UCSD-AML1 (cell line): ENCODE data around the gene EDIL3.
"Not testable (repeated sequence)": the region's sequence is repeated elsewhere in the genome, so short reads cannot be mapped to it uniquely, and the experiment has no call there.

Source experiments
- DNase-seq: peaks from one replicate; lab custom pipeline; 2025; ENCODE audit not compliant: unreplicated experiment; lab: John Stamatoyannopoulos, UW

EDIL3 gene

GRCh38 chr5:84080908-84081307 is 303.8 kb downstream of the EDIL3 start:
- DNase-seq: no peak

GRCh38 chr5:84072339-84072738 is 312.3 kb downstream of the EDIL3 start:
- no peak for DNase-seq

- no peak for DNase-seq
Observed at GRCh38 chr5:84069608-84070179, 315.0 kb downstream of the EDIL3 start.

DNA sequence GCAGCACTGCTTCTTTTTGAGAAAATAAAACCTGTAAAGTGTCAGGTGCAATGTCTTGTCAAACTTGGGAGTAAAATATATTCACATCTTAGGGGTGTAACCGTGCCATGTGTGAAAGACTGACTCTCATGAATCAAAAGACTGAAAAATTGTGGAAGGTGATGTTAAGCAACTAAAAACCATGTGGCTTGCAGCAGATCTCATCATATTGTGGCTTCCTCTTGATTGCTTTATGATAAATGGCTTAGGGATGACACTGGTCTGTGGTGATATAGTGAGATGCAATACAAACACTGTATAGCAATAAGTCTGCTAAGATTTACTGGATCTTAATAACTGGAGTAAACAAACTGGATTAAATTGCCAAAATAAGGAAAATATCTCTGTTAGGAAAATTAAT is 321.6 kb downstream of the EDIL3 start:
- DNase-seq: no peak

- no peak for DNase-seq
Observed at GRCh38 chr5:84059672-84060071, 325.0 kb downstream of the EDIL3 start.

- no peak for DNase-seq
Observed at GRCh38 chr5:84058561-84058960, 326.1 kb downstream of the EDIL3 start.

DNA sequence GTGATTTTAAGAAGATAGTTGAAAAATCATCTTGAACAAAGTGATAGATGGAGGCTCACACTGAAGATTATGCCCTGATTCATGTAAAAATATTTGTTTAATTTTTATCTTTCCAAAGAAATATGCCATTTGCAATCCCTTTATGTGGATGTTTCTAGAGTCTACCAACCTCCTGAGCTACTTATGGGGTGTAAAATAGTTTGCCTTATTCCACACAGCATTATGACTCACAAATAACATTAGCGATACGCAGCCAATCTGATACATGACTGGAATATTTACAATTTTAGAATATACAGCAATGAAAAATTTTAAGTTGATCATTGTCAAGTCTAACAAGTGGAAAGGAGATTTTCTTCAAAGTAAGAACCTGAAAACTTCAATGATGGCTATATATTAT is 327.5 kb downstream of the EDIL3 start:
- DNase-seq: no peak

DNA sequence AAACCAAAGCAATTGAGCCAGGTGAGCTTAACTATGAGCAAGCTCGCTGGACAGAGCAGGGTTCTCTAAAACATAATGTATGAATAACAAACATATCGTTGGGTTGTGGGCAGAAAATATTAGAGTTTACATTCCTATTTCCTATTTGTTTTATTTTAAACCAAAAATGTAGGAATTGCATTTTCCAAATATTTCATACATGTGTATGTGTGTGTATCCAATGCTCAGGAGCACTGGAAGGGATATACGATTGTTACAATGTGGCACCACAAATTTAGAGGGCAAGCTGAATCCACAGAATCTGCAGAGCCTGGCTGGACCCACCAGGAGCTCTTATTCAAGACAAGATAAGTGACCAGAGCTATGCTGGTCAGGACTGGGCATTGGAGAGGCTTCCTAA is 338.7 kb downstream of the EDIL3 start:
- DNase-seq: no peak

DNA sequence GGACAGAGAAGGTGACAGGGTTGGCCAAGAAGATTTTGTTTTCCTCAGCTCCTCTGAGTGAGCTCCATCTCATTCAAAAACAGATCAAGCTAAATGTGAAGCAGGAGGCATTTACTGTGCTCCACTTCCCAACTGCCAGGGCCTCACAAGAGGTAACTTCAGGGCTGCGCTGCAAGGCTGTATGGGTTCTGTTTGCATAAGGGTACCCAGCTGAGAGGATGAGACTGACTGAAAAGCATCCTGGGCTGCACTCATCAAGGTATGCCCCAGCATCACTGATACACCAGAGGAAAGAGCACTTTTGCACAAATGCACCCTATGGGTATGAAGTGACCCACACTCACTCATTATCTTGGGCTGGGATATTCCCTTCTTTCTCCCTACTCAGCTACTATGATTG is 347.8 kb downstream of the EDIL3 start:
- no peak for DNase-seq

- DNase-seq: no peak
Observed at GRCh38 chr5:84032324-84032723, 352.4 kb downstream of the EDIL3 start.

GRCh38 chr5:84028093-84028492 is 356.6 kb downstream of the EDIL3 start:
- no peak for DNase-seq

DNA sequence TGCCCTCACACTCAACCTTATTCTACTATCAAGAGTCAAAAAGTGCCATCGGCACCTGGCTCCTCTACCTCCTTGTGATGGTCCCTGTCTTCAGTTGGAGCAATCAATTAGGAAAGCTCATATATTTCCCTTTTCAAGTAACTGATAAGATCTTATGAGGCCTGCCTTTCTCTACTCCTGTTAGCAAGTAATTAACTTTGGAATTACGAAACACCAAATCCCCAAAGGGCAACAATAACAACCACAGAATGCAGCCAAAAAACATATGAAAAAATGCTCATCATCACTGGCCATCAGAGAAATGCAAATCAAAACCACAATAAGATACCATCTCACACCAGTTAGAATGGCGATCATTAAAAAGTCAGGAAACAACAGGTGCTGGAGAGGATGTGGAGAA is 366.2 kb downstream of the EDIL3 start:
- DNase-seq: not testable (repeated sequence)

GRCh38 chr5:84017523-84018172 is 367.0 kb downstream of the EDIL3 start:
- DNase-seq: no peak

GRCh38 chr5:84016085-84016484 is 368.6 kb downstream of the EDIL3 start:
- DNase-seq: no peak

DNA sequence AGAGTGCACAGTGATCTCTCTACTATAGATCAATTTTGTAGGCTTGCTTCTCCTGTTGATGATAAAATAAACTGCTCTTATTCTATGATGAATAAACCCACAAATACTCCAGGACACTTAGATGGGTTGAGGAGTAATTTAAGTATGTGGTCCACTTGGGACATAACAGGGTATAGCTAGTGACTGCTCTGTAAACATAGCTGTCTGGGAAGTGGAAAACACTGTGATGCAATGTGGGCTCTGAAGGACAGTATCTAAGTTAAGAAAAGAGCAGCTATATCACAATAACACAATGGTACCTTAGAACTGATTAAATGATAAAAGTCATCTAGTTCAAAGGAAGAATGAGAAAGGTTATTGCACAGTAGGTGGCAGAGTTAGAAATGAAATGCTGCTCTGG is 369.7 kb downstream of the EDIL3 start:
- DNase-seq: no peak

- DNase-seq: no peak
Observed at GRCh38 chr5:83993803-83994202, 390.9 kb downstream of the EDIL3 start.

DNA sequence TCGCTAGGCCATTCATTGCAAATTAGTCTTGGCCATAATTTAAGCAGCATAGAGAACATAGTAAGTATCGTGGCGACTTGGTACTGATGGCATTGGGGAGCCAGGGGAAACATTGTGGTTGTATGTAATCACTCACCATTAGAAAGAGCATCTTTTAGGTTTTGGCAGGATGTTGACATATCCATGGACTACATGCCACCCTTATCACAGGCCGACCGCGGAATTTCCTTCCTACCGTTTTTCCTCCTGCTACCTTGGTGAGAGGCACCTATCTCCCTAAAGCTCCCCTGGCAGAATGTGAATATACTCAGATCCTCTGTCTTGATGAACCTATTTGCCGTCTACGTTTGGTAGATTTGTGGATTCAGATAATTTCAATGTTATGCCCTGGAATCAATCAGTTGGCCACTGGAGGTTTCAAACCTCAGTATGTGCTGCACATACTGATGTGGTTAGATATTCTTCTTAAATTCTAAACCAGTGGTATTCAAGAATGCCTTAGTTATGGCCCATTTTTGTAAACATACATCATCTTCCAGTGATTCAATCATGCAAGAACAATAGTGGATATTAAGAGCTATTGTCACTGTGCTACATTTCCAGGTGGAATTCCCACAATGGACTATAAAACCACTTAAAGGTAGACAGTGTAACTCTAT is 393.0 kb downstream of the EDIL3 start:
- no peak for DNase-seq

DNA sequence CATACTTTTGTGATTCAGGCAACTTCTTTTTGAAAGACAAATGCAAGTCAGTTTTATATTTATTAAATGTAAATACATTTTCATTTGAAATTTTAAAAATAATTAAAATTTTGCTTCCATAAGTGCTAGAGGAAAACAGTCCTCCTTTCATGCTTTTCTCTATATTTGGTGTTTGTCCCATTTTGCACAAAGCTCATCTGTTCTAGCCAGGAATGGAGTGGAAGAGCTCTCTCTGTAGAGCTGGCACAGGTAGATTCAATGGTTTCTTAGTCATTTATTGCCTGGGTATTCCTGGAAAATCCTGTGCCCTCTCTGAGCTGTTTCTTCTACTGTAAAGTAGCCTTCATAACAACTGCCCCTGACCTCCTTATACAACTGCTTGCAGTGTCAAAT is 396.4 kb downstream of the EDIL3 start:
- no peak for DNase-seq

- no peak for DNase-seq
Observed at GRCh38 chr5:83987513-83988292, 397.0 kb downstream of the EDIL3 start.

- no peak for DNase-seq
Observed at GRCh38 chr5:83983852-83984251, 400.8 kb downstream of the EDIL3 start.

DNA sequence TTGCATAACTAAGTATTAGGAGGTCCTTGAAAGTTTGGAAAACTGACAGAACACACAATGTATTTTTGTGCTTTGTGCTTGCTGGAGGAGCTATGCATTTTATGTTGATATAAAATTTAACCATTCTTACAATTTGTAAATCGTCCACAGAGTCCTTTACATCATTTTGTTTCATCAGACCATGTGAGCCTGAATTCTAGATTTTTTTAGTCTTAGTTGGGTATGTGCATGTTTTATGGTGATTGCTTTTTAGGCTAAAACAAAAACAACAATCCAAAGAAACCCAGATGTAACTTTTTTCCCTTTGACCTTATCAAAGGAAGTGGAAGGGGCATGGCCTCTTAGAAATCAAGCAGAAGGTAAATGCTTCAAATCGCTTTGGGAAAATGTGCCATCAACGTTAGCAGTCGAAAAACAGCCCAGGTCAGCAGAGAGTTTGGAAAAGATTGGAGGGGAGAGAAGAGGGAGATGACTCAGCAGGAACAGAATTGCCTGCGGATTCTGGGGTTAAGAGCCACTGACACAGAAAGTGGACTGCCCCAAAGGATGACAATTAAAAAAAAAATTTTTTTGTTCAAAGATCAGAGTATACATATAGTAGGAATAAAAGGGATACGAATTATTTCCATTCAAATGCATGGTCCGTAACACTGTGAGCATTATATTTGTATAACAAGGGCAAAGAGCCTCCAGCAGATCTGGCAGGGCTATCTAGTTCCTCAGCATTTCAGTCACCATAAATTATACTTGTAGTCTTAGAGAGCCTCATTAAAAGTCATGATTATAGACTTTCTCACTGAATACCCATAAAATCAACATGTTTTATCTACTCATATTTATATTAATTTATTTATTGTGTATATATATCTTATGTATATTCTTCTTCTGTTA is 410.5 kb downstream of the EDIL3 start:
- no peak for DNase-seq
